DND-41 (cell line): ENCODE results near the gene SCYL2.

ENCODE experiments used
- CTCF ChIP-seq: IDR thresholded peaks from 2 replicates; pipeline ENCODE4 v1.5.1; 2012; ENCODE audit warnings: borderline replicate concordance, low read length, moderate library complexity, mild to moderate bottlenecking; ENCODE audit not compliant: poor library complexity, severe bottlenecking; ENCODE audit errors: extremely low read depth
- EZH2 ChIP-seq: IDR thresholded peaks from 3 replicates; pipeline ENCODE4 v1.6.1; 2012; ENCODE audit warnings: borderline replicate concordance, low read depth, mild to moderate bottlenecking, moderate library complexity, low read length, inconsistent platforms; ENCODE audit not compliant: severe bottlenecking

- TF ChIP-seq CTCF = no peak
- no peak for TF ChIP-seq EZH2
Measured at GRCh38 chr12:100346660-100347059, 79.7 kb downstream of the SCYL2 start.
